ENCODE results near the gene BCAS4.
A peak's percentile ranks its signal among the peaks of the same experiment; 100 is the strongest.

DNA sequence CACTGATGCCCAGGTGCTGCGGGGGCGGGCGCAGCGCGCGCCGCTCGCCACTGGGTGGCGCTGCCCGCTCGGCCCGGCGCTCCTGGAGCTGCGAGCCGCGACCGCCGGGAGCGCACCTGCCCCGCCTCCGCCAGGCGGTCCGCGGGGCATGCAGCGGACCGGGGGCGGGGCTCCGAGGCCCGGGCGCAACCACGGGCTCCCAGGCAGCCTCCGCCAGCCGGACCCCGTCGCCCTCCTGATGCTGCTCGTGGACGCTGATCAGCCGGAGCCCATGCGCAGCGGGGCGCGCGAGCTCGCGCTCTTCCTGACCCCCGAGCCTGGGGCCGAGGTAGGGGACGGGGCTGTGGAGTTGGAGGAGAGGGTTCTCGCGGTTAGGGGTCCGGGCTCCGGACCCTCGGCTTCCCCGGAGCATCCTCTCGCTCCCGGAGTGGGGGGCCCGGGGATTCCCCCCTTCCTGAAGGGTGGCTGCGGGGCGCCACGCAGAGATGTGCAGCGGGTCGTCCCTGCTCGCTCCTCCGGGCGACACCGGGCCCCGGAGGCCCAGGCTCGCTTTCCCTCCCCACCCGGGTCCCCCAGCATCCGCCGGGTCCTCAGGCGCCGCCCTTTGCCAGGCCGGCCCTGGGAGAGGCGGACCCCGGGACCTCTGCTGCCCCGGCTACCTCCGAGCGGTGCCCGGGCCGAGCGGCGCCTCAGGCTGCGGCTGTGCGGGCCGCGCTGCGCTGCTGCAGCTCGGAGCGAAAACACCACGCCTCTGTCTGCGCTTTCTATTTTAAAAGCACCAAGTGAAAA is at the start of gene BCAS4:
- TF ChIP-seq CTCF (conservative IDR thresholded peaks at IDR 0.05) (peak; percentile 61; the same call in 1 of the 2 replicates), EZH2 (IDR thresholded peaks at IDR 0.05; ENCODE audit: low read depth) (no peak)

Measured in PC-9 (cell line).